CD4-positive, alpha-beta memory T cell (primary cell): Measurements from ENCODE around the gene TTYH2. TPM values are rescaled to one million over a fixed set of nuclear protein-coding genes. Genes with fewer than 3 reads are reported as not detected.
A peak's percentile ranks its signal among the peaks of the same experiment; 100 is the strongest.
"Not testable (repeated sequence)": the region's sequence is repeated elsewhere in the genome, so short reads cannot be mapped to it uniquely, and the experiment has no call there.

Experiments used
- CTCF ChIA-PET: fragments of 350-600 bp; sonication (Branson Sonifier 250); formaldehyde crosslinking; loops from one replicate; lab custom pipeline; 2021; ENCODE audit warnings: inconsistent platforms; ENCODE audit not compliant: partially characterized antibody; lab: Charles Lee
- POLR2A ChIA-PET: fragments of 350-600 bp; sonication (Branson Sonifier 250); formaldehyde crosslinking; loops from one replicate; lab custom pipeline; 2021; ENCODE audit not compliant: partially characterized antibody; lab: Charles Lee
- DNase-seq, 5 donors: peaks; one replicate each; pipeline versions ENCODE4 v3.0.0 to v3.0.0-alpha.2; 2020 to 2022; ENCODE audit warnings: mixed read lengths in 1 of 5
- H3K27ac ChIP-seq: one replicate; pipeline ENCODE4 v1.7.0; 2013; ENCODE audit warnings: low read depth, low read length
- H3K27me3 ChIP-seq: 2 replicates; pipeline ENCODE4 v1.7.0; 2013; ENCODE audit warnings: mild to moderate bottlenecking, low read length, moderate library complexity; ENCODE audit not compliant: insufficient read depth
- H3K36me3 ChIP-seq: 2 replicates; pipeline ENCODE4 v1.7.0; 2013; ENCODE audit warnings: mild to moderate bottlenecking, low read length, moderate library complexity; ENCODE audit not compliant: insufficient read depth
- H3K4me1 ChIP-seq: 2 replicates; pipeline ENCODE4 v1.7.0; 2013; ENCODE audit warnings: mild to moderate bottlenecking, low read length, moderate library complexity; ENCODE audit not compliant: insufficient read depth
- H3K4me3 ChIP-seq, 2 donors: one replicate each; pipeline ENCODE4 v1.7.0; 2013; ENCODE audit warnings: low read length in 2 of 2, mild to moderate bottlenecking in 1 of 2
- H3K9me3 ChIP-seq, 2 donors: one replicate each; pipeline ENCODE4 v1.7.0; 2013; ENCODE audit warnings: low read length in 2 of 2, control low read depth in 1 of 2; ENCODE audit not compliant: control insufficient read depth in 1 of 2
- H3K27ac Mint-ChIP-seq, 7 donors: one replicate each; pipeline ENCODE4 v1.8.0; 2020 to 2021; ENCODE audit warnings: mixed read lengths in 7 of 7, mild to moderate bottlenecking in 6 of 7, inconsistent platforms in 3 of 7, moderate library complexity in 3 of 7
- H3K27me3 Mint-ChIP-seq, 2 donors: one replicate each; pipeline ENCODE4 v1.8.0; 2020 to 2021; ENCODE audit warnings: mixed read lengths in 2 of 2
- H3K36me3 Mint-ChIP-seq, 2 donors: one replicate each; pipeline ENCODE4 v1.8.0; 2020 to 2021; ENCODE audit warnings: mixed read lengths in 2 of 2, inconsistent platforms in 1 of 2, mild to moderate bottlenecking in 1 of 2
- H3K4me1 Mint-ChIP-seq, 4 donors: one replicate each; pipeline ENCODE4 v1.8.0; 2020 to 2021; ENCODE audit warnings: mixed read lengths in 4 of 4, mild to moderate bottlenecking in 1 of 4
- H3K4me3 Mint-ChIP-seq, 8 donors: one replicate each; pipeline ENCODE4 v1.8.0; 2020 to 2021; ENCODE audit warnings: mixed read lengths in 8 of 8, mild to moderate bottlenecking in 7 of 8, moderate library complexity in 6 of 8, inconsistent platforms in 3 of 8
- H3K9me3 Mint-ChIP-seq, 8 donors: one replicate each; pipeline ENCODE4 v1.8.0; 2020 to 2021; ENCODE audit warnings: mixed read lengths in 8 of 8, mild to moderate bottlenecking in 5 of 8, inconsistent platforms in 3 of 8, moderate library complexity in 1 of 8
- intact Hi-C: fragments of 100-400 bp; cut with micrococcal nuclease; formaldehyde crosslinking; loops from one replicate; pipeline ENCODE4 v1.15.1; 2023
- polyA plus RNA-seq, 2 donors: library from polyadenylated mRNA; unstranded; fragments of 300-500 nt; fragmentation: Illumina TruSeq; gene quantifications; one replicate each; pipeline ENCODE4 v1.2.3, GENCODE V29; 2021
- total RNA-seq, 2 experiments: library from RNA; stranded (reverse); gene quantifications; one replicate each; pipeline ENCODE4 v1.2.3, GENCODE V29; 2021

Gene TTYH2
- total and polyA plus RNA-seq, 4 experiments from 2014 or later, result 7.0 to 42.4 (median 24.2) TPM

DNA sequence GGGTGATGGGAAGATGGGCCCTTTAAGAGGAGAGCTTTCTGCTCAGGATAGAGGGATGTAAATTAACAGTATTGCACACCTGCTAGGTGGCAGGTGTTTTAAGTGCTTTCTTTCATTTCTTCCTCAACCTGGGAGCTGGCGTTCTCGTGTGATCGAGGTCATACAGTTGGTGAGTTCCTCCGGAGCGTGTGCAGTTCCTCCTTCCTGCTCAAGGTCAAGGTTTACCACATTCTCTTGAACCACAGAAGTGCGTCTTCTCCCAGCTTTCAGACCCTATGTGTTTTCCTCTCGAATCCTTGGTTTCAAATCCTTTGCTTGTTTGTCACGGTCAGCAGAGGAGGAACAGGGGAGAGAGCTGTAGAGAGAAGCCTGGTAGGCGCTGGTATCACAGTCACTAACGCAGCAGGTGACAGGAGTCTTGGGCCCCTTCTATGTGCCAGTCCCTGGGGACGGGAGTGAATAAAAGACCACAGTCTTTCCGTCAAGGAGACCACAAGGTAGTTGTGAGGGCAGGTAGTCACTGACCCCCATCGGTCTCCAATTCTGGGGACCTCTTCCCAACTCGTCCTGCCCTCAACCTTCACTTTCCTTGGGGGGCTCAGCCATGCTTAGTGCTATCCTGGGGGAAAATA lies 61.5 kb downstream of the TTYH2 start:
- no peaks in the 10 kb centered on the region for H3K27me3 Mint-ChIP-seq
- Histone ChIP-seq H3K36me3 (no peaks in the 10 kb centered on the region), H3K27me3 (no peaks in the 10 kb centered on the region), H3K9me3 (no peaks in the 10 kb centered on the region), H3K27ac (peak overlapping the region; percentile 20), H3K4me3 (peak overlapping the region; percentile 12 to 49), H3K4me1 (peaks cover 53% of the 10 kb centered on the region)
- H3K27ac Mint-ChIP-seq, result peak overlapping the region; percentile 92 to 98 (median 95)
- peak overlapping the region; percentile 65 to 86 (median 84) for H3K4me3 Mint-ChIP-seq
- H3K9me3 Mint-ChIP-seq, result no peaks in the 10 kb centered on the region
- peaks cover 30 to 55% (median 45%) of the 10 kb centered on the region in 4 donors for H3K4me1 Mint-ChIP-seq
- intact Hi-C loops, result no loop called here
- POLR2A ChIA-PET, result interaction anchor here (0.6 to 2.7 kb wide), 8 partner anchors 9 to 62 kb away, joined by 3 to 32 read pairs (median 4); partner anchors contain the start of gene TTYH2
- DNase-seq, result peak in 3 of 5 donors; percentile 19 to 28 (median 23)
- CTCF ChIA-PET, result interaction anchor here (0.9 to 2.1 kb wide), 7 partner anchors 10 to 75 kb away, joined by 3 to 11 read pairs (median 4); no protein-coding TSS in a partner anchor
- H3K36me3 Mint-ChIP-seq, result no peaks in the 10 kb centered on the region

DNA sequence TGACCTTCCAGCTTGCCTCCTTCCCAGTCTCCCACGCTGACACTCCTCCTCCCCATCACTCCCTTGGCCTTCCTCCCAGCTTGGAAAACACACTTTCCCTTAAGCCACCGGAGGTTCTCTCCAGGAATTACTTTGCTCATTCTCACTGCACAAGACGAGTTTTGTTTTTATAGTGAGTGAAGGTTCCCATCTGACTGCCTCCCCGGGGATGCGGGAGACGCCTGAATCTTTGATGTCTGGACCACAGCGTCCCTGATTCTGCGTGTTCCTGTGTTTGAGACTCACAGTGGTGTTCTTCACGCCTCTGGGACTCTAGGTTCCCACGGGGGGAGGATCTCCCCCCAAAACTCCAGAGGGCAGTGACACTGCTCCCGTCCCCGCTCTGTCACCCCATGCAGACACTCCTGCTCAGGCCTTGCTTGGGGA lies 62.7 kb downstream of the TTYH2 start:
- Histone ChIP-seq H3K27me3 (no peaks in the 10 kb centered on the region), H3K36me3 (no peaks in the 10 kb centered on the region), H3K4me3 (no peak overlapping the region), H3K9me3 (no peaks in the 10 kb centered on the region), H3K27ac (no peak overlapping the region), H3K4me1 (peaks cover 66% of the 10 kb centered on the region)
- Mint-ChIP-seq H3K9me3 (no peaks in the 10 kb centered on the region), H3K27me3 (no peaks in the 10 kb centered on the region), H3K4me1 (peaks cover 39 to 67% (median 47%) of the 10 kb centered on the region in 4 donors), H3K4me3 (peak overlapping the region in 3 of 8 donors; percentile 34 to 68 (median 50)), H3K27ac (peak overlapping the region; percentile 75 to 98 (median 95)), H3K36me3 (no peaks in the 10 kb centered on the region)
- POLR2A ChIA-PET, result interaction anchor here (0.7 to 2.4 kb wide), 6 partner anchors 11 to 67 kb away, joined by 3 to 15 read pairs (median 4); partner anchors contain the start of gene TTYH2
- no peak for DNase-seq
- intact Hi-C loops, result no loop called here
- CTCF ChIA-PET, result interaction anchor here (0.7 to 2.1 kb wide), 4 partner anchors 9 to 21 kb away, joined by 3 to 11 read pairs (median 6); no protein-coding TSS in a partner anchor

GRCh38 chr17:74276541-74277009 lies 63.2 kb downstream of the TTYH2 start:
- peak overlapping the region; percentile 72 to 96 (median 93) for H3K27ac Mint-ChIP-seq
- Histone ChIP-seq H3K4me1 (peaks cover 71% of the 10 kb centered on the region), H3K36me3 (no peaks in the 10 kb centered on the region), H3K4me3 (no peak overlapping the region), H3K27me3 (no peaks in the 10 kb centered on the region), H3K27ac (no peak overlapping the region), H3K9me3 (no peaks in the 10 kb centered on the region)
- peaks cover 39 to 72% (median 49%) of the 10 kb centered on the region in 4 donors for H3K4me1 Mint-ChIP-seq
- intact Hi-C loops, result no loop called here
- no peaks in the 10 kb centered on the region for H3K36me3 Mint-ChIP-seq
- ChIA-PET POLR2A (interaction anchor here (0.7 to 1.6 kb wide), 2 partner anchors 11 to 67 kb away, joined by 3 to 5 read pairs; no protein-coding TSS in a partner anchor), CTCF (interaction anchor here (1.2 to 2.1 kb wide), 2 partner anchors 8 to 20 kb away, joined by 4 to 9 read pairs; no protein-coding TSS in a partner anchor)
- H3K27me3 Mint-ChIP-seq, result no peaks in the 10 kb centered on the region
- no peak for DNase-seq
- H3K9me3 Mint-ChIP-seq, result no peaks in the 10 kb centered on the region
- peak overlapping the region in 1 of 8 donors; percentile 20 for H3K4me3 Mint-ChIP-seq

- POLR2A ChIA-PET, result no interaction called here
- Mint-ChIP-seq H3K9me3 (no peaks in the 10 kb centered on the region), H3K4me3 (no peak overlapping the region), H3K27ac (peak overlapping the region; percentile 74 to 89 (median 79)), H3K36me3 (no peaks in the 10 kb centered on the region), H3K27me3 (no peaks in the 10 kb centered on the region), H3K4me1 (peaks cover 42 to 76% (median 60%) of the 10 kb centered on the region in 4 donors)
- intact Hi-C loops, result no loop called here
- no peak for DNase-seq
- peaks cover 84% of the 10 kb centered on the region for H3K4me1 ChIP-seq
- H3K27me3 ChIP-seq, result no peaks in the 10 kb centered on the region
- CTCF ChIA-PET, result interaction anchor here (12.2 kb wide), 1 partner anchor 19 kb away, joined by 205 read pairs; no protein-coding TSS in a partner anchor
- H3K36me3 ChIP-seq, result no peaks in the 10 kb centered on the region
- H3K27ac ChIP-seq, result no peak overlapping the region
- no peaks in the 10 kb centered on the region for H3K9me3 ChIP-seq
- H3K4me3 ChIP-seq, result no peak overlapping the region
Measured at GRCh38 chr17:74277935-74278334, 64.6 kb downstream of the TTYH2 start.

- intact Hi-C loops, result loop anchor here (1.0 to 2.0 kb wide), 2 partner anchors 66 to 77 kb away; partner anchors contain the start of genes RPL38 and TTYH2
Measured at GRCh38 chr17:74279617-74280016, 66.2 kb downstream of the TTYH2 start.

DNA sequence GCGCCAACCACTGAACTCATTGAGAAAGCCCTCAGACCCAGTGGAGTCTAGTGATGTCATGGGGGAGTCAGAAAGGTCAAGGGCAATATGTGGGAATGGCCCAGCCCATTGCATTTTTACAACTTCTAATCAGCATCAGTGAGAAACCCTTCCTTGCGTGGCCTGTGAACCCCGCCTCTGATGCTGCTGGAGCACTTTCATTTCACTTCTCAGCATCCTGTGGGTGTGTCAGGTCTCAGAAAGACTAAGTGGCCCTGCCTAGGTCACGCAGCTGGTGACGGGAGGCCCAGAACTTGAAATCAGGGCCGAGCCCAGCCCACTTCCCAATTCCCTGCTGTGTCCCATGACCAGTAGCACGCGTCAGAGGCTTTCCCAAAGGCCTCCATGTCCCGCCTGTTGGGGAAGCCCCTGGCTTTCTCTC lies 66.7 kb downstream of the TTYH2 start:
- H3K4me1 Mint-ChIP-seq, result peaks cover 31 to 69% (median 51%) of the 10 kb centered on the region in 4 donors
- H3K4me3 ChIP-seq, result peak overlapping the region in 1 of 2 donors; percentile 7
- peak; percentile 72 to 81 (median 75) for DNase-seq
- H3K9me3 Mint-ChIP-seq, result no peaks in the 10 kb centered on the region
- H3K27me3 ChIP-seq, result no peaks in the 10 kb centered on the region
- H3K27ac Mint-ChIP-seq, result peak overlapping the region; percentile 89 to 99 (median 98)
- no peaks in the 10 kb centered on the region for H3K36me3 Mint-ChIP-seq
- no peaks in the 10 kb centered on the region for H3K36me3 ChIP-seq
- no peaks in the 10 kb centered on the region for H3K9me3 ChIP-seq
- ChIA-PET POLR2A (interaction anchor here (0.6 to 7.3 kb wide), 7 partner anchors 9 to 77 kb away, joined by 3 to 129 read pairs (median 3); partner anchors contain the start of gene TTYH2), CTCF (interaction anchor here (3.4 to 12.2 kb wide), 2 partner anchors 17 to 67 kb away, joined by 9 to 205 read pairs; partner anchors contain the start of gene TTYH2)
- H3K27ac ChIP-seq, result peak overlapping the region; percentile 86
- intact Hi-C loops, result loop anchor here (1.0 to 2.0 kb wide), 2 partner anchors 67 to 77 kb away; partner anchors contain the start of genes RPL38 and TTYH2
- H3K27me3 Mint-ChIP-seq, result no peaks in the 10 kb centered on the region
- H3K4me3 Mint-ChIP-seq, result peak overlapping the region; percentile 2 to 82 (median 52)
- H3K4me1 ChIP-seq, result peaks cover 88% of the 10 kb centered on the region

More at GRCh38 chr17:74279617-74280016, 66.2 kb downstream of the TTYH2 start:
- H3K27me3 ChIP-seq, H3K27me3 Mint-ChIP-seq, H3K36me3 ChIP-seq, H3K4me3 ChIP-seq, H3K9me3 Mint-ChIP-seq, H3K9me3 ChIP-seq, H3K36me3 Mint-ChIP-seq, DNase-seq: not testable (repeated sequence)
- peaks cover 88% of the 10 kb centered on the region for H3K4me1 ChIP-seq
- Mint-ChIP-seq H3K4me3 (peak overlapping the region in 7 of 8 donors; percentile 2 to 82 (median 53)), H3K4me1 (peaks cover 33 to 69% (median 52%) of the 10 kb centered on the region in 4 donors), H3K27ac (peak overlapping the region; percentile 89 to 99 (median 98))
- ChIA-PET POLR2A (interaction anchor here (0.6 to 7.3 kb wide), 8 partner anchors 8 to 77 kb away, joined by 3 to 129 read pairs (median 4); partner anchors contain the start of gene TTYH2), CTCF (interaction anchor here (3.4 to 12.2 kb wide), 2 partner anchors 18 to 67 kb away, joined by 9 to 205 read pairs; partner anchors contain the start of gene TTYH2)
- peak overlapping the region; percentile 86 for H3K27ac ChIP-seq
